Ovary (tissue), 9 donors: Measurements from ENCODE around the gene IDH3A. TPM values are rescaled to one million over a fixed set of nuclear protein-coding genes. Genes with fewer than 3 reads are reported as not detected.

ENCODE experiments used
- DNase-seq, 5 donors: peaks; one replicate each; pipeline ENCODE4 v3.0.0-alpha.2; 2019 to 2020
- H3K27ac ChIP-seq, 2 donors: fragments of 200-600 bp; one replicate each; pipeline versions ENCODE4 v1.5.1 to v1.8.0; 2019 to 2022
- H3K27me3 ChIP-seq: fragments of 200-600 bp; one replicate; pipeline ENCODE4 v1.8.0; 2022
- H3K36me3 ChIP-seq: fragments of 200-600 bp; sonication (generic); one replicate; pipeline ENCODE4 v1.5.1; 2019
- H3K4me1 ChIP-seq: one replicate; pipeline ENCODE4 v1.8.1; 2013; ENCODE audit warnings: mild to moderate bottlenecking, moderate library complexity; ENCODE audit not compliant: insufficient read depth
- H3K4me3 ChIP-seq: fragments of 200-600 bp; sonication (generic); one replicate; pipeline ENCODE4 v1.5.1; 2017
- H3K9me3 ChIP-seq, 2 donors: fragments of 200-600 bp in 1 of 2; sonication (generic) in 1 of 2; one replicate each; pipeline versions ENCODE4 v1.5.1 to v1.8.1; 2013 to 2019; ENCODE audit warnings: mild to moderate bottlenecking in 1 of 2, moderate library complexity in 1 of 2
- EP300 ChIP-seq: sonication (generic); formaldehyde crosslinking; IDR thresholded peaks from one replicate; pipeline ENCODE4 v1.6.1; 2017; ENCODE audit warnings: antibody characterized with exemption
- POLR2A ChIP-seq: fragments of 450-650 bp; IDR thresholded peaks from one replicate; pipeline ENCODE4 v1.6.1; 2017; ENCODE audit warnings: antibody characterized with exemption, mild to moderate bottlenecking, moderate library complexity
- WGBS, 3 donors: extraction: QIAGEN DNeasy Blood & Tissue Kit in 1 of 3; methylation state at CpG; one replicate each; pipeline versions ENCODE4 v1.1.5 to v1.1.7; 2013 to 2017; 5-methylcytosine and 5-hydroxymethylcytosine counted together
- intact Hi-C, 4 donors: fragments of 100-400 bp; cut with DNase I; formaldehyde crosslinking; loops; one replicate each; pipeline versions ENCODE4 v1.11.0 to v1.15.1; 2022 to 2023
- polyA plus RNA-seq, 2 donors: library from polyadenylated mRNA; stranded (reverse); fragments of 200-250 nt in 1 of 2; fragments of 350-450 nt in 1 of 2; fragmentation: Illumina TruSeq in 1 of 2; extraction: RNeasy Lipid Tissue Mini Kit (QIAGEN cat#74804) in 1 of 2; gene quantifications; one replicate each; pipeline ENCODE4 v1.2.3, GENCODE V29; 2013 to 2014
- total RNA-seq, 7 donors: library from RNA; depleted of rRNA in 2 of 7; stranded (reverse); fragments of >200 nt in 2 of 7; fragmentation: NEBNext Ultra II Directional in 3 of 7; extraction: Animal tissue kit (Norgen Biotek cat#: 25700) in 3 of 7; gene quantifications; one replicate each; pipeline versions ENCODE4 v1.1.0 to v1.2.4, GENCODE V29; 2016 to 2023
- TF ChIP-seq, protein P1 (sequence below), 3 donors: fragments of 450-650 bp in 2 of 3; fragments of 200-600 bp in 1 of 3; IDR thresholded peaks; one replicate each; pipeline versions ENCODE4 v1.5.1 to v1.8.0; 2016 to 2022; ENCODE audit warnings: antibody characterized with exemption in 3 of 3, mild to moderate bottlenecking in 1 of 3
- donor health status: DM: no; HTN: no; CAD: no; lungs with moderate emphysema.
- donor health status: DM: no; HTN: no; CAD: no.
- donor health status: Bipolar disorder and iron deficiency.
- donor health status: DM: yes; HTN: yes; CAD: no.
- donor health status: DM: no; HTN: no; CAD: no.
- donor health status: DM: yes; HTN: yes; CAD: no.

The IDH3A gene
- total and polyA plus RNA-seq, 9 donors = 19.4 to 82.4 (median 58.6) TPM

DNA sequence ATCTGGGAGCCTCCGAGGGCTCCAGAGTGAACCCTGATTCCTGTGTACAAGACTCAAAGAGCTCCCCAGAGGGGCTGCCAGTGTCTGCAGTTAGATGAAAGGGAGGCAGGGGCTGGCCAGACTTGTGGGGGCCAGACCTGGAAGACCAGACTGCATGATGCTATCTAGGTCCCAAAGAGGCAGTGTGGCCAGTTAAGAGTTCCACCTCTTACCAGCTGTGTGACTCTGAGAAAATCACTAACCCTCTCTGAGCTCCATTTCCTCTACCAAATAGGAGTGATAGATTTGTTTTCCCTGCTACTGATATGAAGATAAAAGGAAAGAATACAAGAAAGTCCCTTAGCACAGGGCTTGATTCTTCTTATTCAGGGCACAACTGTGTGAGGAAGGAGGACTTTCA is 56.2 kb downstream of the IDH3A start:
- Histone ChIP-seq H3K4me1 (peaks cover 19% of the 10 kb centered on the region), H3K27me3 (no peaks in the 10 kb centered on the region), H3K4me3 (no peak overlapping the region), H3K27ac (no peak overlapping the region), H3K9me3 (no peaks in the 10 kb centered on the region), H3K36me3 (no peaks in the 10 kb centered on the region)
- no peak for DNase-seq
- 0 to 23% (median 20%) methylated on average over 1 of the region's 1 CpG for WGBS, 3 donors
- intact Hi-C loops = no loop called here
- TF ChIP-seq EP300 = no peak
- no peak for TF ChIP-seq POLR2A
- TF ChIP-seq, protein P1, sequence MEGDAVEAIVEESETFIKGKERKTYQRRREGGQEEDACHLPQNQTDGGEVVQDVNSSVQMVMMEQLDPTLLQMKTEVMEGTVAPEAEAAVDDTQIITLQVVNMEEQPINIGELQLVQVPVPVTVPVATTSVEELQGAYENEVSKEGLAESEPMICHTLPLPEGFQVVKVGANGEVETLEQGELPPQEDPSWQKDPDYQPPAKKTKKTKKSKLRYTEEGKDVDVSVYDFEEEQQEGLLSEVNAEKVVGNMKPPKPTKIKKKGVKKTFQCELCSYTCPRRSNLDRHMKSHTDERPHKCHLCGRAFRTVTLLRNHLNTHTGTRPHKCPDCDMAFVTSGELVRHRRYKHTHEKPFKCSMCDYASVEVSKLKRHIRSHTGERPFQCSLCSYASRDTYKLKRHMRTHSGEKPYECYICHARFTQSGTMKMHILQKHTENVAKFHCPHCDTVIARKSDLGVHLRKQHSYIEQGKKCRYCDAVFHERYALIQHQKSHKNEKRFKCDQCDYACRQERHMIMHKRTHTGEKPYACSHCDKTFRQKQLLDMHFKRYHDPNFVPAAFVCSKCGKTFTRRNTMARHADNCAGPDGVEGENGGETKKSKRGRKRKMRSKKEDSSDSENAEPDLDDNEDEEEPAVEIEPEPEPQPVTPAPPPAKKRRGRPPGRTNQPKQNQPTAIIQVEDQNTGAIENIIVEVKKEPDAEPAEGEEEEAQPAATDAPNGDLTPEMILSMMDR (IDR thresholded peaks at IDR 0.05) = no peak

DNA sequence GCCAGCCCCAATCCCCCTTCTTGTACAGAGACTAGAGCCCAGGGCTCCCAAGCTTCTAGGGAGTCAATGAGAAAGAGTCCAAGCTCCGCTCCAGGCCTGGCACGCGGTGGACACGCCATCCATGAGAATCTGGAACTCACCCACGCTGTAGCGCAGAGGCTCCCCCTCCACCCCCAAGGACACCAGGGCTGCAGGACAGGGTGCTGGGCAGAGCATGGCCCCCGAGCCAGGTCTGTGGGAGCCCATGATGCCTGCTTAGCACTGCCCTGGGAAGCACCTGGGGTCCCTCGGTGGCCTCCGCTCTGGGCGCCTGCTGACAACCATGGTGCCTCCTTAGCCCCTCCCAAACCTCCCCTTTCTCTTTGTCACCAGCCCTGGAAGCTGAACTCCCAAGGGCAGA is 56.7 kb downstream of the IDH3A start:
- intact Hi-C loops = no loop called here
- 93 to 98% (median 96%) methylated on average over 10 of the region's 10 CpGs for WGBS, 3 donors
- H3K9me3 ChIP-seq = no peaks in the 10 kb centered on the region
- H3K4me3 ChIP-seq = no peak overlapping the region
- no peak overlapping the region for H3K27ac ChIP-seq
- peaks cover 19% of the 10 kb centered on the region for H3K4me1 ChIP-seq
- no peaks in the 10 kb centered on the region for H3K27me3 ChIP-seq
- DNase-seq = peak in 1 of 5 donors; percentile 50
- no peak for TF ChIP-seq POLR2A
- TF ChIP-seq EP300 = no peak
- TF ChIP-seq, protein P1 (IDR thresholded peaks at IDR 0.05) = no peak
- H3K36me3 ChIP-seq = no peaks in the 10 kb centered on the region

DNA sequence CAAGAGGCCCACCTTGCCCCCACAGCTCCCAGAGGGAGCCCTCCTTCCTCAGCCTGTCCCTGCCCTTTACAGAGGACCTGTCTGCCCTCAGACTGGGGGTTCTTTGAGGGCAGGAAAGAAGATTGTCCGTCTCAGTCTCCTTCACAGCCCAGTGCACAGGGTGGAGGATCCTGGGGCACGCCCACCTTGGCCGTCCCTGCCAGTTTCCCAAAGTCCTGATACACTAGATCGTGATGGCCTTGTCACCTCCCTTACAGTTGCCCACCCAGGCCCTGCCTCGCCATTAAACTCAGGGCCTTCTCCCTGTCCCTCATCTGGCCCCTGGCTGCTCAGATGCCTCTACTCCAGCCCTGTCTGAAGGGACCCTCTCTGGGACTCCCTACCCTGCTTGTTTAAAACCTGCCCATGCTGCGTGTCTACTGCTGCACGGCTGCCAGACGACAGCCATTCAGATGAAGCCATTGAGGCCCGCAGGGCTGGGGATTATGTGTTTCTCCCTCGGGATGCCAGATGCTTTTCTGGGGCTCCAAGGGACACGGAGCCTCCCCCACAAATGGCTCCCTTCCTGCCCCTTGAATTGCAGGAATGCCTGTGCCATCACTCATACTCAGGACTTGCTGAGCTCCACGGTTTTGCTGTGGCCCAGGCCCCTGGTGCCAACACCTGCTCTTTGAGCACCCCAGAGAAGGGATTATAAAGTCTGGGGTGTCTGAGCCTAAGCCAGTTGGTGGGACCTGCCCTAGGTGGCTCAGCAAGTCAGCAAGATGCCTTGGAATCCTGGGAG is 57.4 kb downstream of the IDH3A start:
- no peak overlapping the region for H3K27ac ChIP-seq
- H3K27me3 ChIP-seq = no peaks in the 10 kb centered on the region
- H3K4me3 ChIP-seq = no peak overlapping the region
- DNase-seq = no peak
- H3K4me1 ChIP-seq = peaks cover 19% of the 10 kb centered on the region
- 64 to 67% (median 64%) methylated on average over 12 of the region's 12 CpGs for WGBS, 3 donors
- TF ChIP-seq, protein P1 (IDR thresholded peaks at IDR 0.05) = no peak
- no peak for TF ChIP-seq POLR2A
- intact Hi-C loops = no loop called here
- no peaks in the 10 kb centered on the region for H3K36me3 ChIP-seq
- H3K9me3 ChIP-seq = no peaks in the 10 kb centered on the region

DNA sequence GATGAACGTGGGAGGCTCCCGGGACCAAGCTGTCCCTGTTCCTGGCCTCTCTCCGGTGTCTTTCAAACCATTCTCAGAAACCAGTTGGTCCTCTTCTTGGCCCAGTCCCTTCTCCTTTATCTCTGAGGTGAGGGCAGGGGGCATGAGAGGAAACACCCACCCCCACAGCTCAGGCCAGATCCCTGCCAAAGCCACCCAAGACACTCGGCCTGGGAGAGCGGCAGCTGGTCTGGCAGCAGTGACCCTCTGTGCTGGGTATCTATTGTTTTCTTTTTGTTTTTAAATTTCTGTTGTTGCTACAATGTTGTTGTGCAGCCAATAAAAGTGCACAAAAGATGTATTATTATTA is 57.9 kb downstream of the IDH3A start:
- H3K27me3 ChIP-seq = no peaks in the 10 kb centered on the region
- WGBS, 3 donors = 36 to 55% (median 51%) methylated on average over 5 of the region's 5 CpGs
- peaks cover 19% of the 10 kb centered on the region for H3K4me1 ChIP-seq
- H3K4me3 ChIP-seq = no peak overlapping the region
- H3K27ac ChIP-seq = no peak overlapping the region
- H3K36me3 ChIP-seq = no peaks in the 10 kb centered on the region
- DNase-seq = no peak
- TF ChIP-seq, protein P1 (IDR thresholded peaks at IDR 0.05) = no peak
- TF ChIP-seq POLR2A (no peak), EP300 (no peak)
- intact Hi-C loops = no loop called here
- H3K9me3 ChIP-seq = no peaks in the 10 kb centered on the region
